22Rv1 (cell line): Measurements from ENCODE around the gene PDZRN4.

Experiments
- H3K27ac ChIP-seq: fragments of 450-650 bp; 2 replicates; pipeline ENCODE4 v1.5.1; 2017
- CTCF ChIP-seq: fragments of 450-650 bp; IDR thresholded peaks from 2 replicates; pipeline ENCODE4 v1.5.1; 2017; ENCODE audit warnings: mild to moderate bottlenecking
- ZFX ChIP-seq: fragments of 450-650 bp; IDR thresholded peaks from 2 replicates; pipeline ENCODE4 v1.6.1; 2017; ENCODE audit warnings: antibody characterized with exemption, borderline replicate concordance

The PDZRN4 gene

GRCh38 chr12:41585784-41586183, 397.7 kb downstream of the PDZRN4 start:
- TF ChIP-seq ZFX = no peak
- TF ChIP-seq CTCF = no peak
- no peak overlapping the region for H3K27ac ChIP-seq

- H3K27ac ChIP-seq = no peak overlapping the region
- TF ChIP-seq ZFX (no peak), CTCF (no peak)
These were observed 399.5 kb downstream of the PDZRN4 start for GRCh38 chr12:41587574-41587973.

GRCh38 chr12:41589878-41590277, 401.8 kb downstream of the PDZRN4 start:
- no peak overlapping the region for H3K27ac ChIP-seq
- TF ChIP-seq ZFX = no peak
- TF ChIP-seq CTCF = no peak

GRCh38 chr12:41596190-41596589, 408.1 kb downstream of the PDZRN4 start:
- TF ChIP-seq CTCF (no peak), ZFX (no peak)
- no peak overlapping the region for H3K27ac ChIP-seq

GRCh38 chr12:41604830-41605229, 416.7 kb downstream of the PDZRN4 start:
- H3K27ac ChIP-seq = no peak overlapping the region
- TF ChIP-seq CTCF (no peak), ZFX (no peak)

- H3K27ac ChIP-seq = no peak overlapping the region
- TF ChIP-seq ZFX (no peak), CTCF (no peak)
These were observed 417.6 kb downstream of the PDZRN4 start for GRCh38 chr12:41605545-41606305.

GRCh38 chr12:41606468-41607445, 418.6 kb downstream of the PDZRN4 start:
- no peak for TF ChIP-seq CTCF
- no peak for TF ChIP-seq ZFX
- no peak overlapping the region for H3K27ac ChIP-seq
